ENCODE data around the gene MOB2.
A peak's percentile ranks its signal among the peaks of the same experiment; 100 is the strongest.

The MOB2 gene

DNA sequence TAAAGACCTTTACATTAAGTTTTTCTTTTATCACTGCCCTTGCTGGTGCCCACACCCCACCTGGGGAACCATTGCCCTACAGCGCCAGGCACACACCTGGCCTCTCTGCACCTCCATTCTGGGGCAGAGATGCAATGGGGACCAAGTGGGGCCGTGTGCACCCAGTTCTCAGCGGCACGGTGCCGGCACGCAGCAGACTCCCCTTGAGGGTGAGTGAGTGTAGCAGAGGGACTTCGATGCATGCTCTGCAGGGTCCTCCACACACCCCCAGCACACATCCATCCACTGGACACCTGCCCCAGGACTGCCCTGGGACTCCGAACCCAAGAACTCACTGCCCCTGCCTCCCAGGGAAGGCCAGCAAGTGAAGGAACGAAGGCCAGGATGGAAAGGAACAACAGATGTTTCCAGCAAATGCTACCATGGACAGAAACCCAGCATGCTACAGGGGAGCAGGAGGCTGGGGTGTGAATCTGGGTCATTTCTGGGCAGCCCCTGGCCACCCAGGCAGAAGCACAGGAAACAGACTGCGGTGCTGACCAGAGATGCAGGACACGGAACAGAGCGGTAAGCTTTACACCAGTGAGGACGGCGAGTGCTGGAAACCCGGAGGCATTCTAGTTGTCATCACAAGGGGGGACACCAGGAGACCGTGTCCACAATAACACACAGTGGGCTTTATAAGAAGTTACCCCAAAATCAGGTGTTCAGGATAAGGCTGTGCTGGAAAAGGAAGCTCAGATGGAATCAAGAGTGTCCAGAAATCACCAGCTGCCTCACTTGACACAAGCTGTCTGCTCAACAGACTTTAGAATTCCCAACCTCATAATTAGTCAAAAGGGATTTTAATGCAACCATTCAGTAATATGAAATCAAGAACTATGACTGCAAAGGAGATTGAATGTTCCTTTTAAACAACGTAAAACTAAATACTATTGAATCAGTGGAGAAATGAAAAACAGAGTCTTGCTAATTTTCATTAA lies 32.7 kb upstream of the MOB2 start:
- no peak for DNase-seq (ENCODE audit: low spot score)
- in situ Hi-C loops (cut with MboI; ENCODE audit: low pct_unique_long_range_greater_than_20kb, low sequenced_read_pairs, unreplicated experiment), result no loop called here
- TF ChIP-seq, protein P1, sequence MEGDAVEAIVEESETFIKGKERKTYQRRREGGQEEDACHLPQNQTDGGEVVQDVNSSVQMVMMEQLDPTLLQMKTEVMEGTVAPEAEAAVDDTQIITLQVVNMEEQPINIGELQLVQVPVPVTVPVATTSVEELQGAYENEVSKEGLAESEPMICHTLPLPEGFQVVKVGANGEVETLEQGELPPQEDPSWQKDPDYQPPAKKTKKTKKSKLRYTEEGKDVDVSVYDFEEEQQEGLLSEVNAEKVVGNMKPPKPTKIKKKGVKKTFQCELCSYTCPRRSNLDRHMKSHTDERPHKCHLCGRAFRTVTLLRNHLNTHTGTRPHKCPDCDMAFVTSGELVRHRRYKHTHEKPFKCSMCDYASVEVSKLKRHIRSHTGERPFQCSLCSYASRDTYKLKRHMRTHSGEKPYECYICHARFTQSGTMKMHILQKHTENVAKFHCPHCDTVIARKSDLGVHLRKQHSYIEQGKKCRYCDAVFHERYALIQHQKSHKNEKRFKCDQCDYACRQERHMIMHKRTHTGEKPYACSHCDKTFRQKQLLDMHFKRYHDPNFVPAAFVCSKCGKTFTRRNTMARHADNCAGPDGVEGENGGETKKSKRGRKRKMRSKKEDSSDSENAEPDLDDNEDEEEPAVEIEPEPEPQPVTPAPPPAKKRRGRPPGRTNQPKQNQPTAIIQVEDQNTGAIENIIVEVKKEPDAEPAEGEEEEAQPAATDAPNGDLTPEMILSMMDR (IDR thresholded peaks at IDR 0.05; ENCODE audit: extremely low read depth, insufficient read depth, missing control alignments), result no peak

DNA sequence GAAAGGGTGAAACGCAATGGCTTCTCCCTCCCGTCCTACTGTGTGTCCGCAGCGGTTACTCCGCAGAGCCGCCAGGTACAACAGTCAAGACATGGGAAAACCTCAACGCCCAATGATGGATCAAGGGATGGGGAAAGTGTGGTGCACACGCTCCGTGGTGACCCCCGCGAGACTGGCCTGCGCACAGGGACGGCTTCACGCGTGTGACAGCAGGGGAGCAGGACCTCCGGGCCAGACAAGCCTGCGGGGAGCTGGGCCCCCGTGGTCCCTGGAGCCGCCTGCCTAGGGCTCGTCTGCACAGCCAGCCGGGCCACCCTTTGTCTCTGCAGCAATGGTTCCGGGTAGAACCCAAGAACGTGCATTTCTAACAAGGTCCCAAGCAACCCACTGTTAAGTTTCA lies 31.7 kb upstream of the MOB2 start:
- DNase-seq (ENCODE audit: low spot score), result no peak
- TF ChIP-seq, protein P1 (IDR thresholded peaks at IDR 0.05; ENCODE audit: extremely low read depth, insufficient read depth, missing control alignments), result no peak
- in situ Hi-C loops (cut with MboI; ENCODE audit: low pct_unique_long_range_greater_than_20kb, low sequenced_read_pairs, unreplicated experiment), result no loop called here

GRCh38 chr11:1517117-1518005 lies 30.8 kb upstream of the MOB2 start:
- in situ Hi-C loops (cut with MboI; ENCODE audit: low pct_unique_long_range_greater_than_20kb, low sequenced_read_pairs, unreplicated experiment), result no loop called here
- TF ChIP-seq, protein P1 (IDR thresholded peaks at IDR 0.05; ENCODE audit: extremely low read depth, insufficient read depth, missing control alignments), result no peak
- DNase-seq (ENCODE audit: low spot score), result no peak

GRCh38 chr11:1516273-1517067 lies 29.9 kb upstream of the MOB2 start:
- TF ChIP-seq, protein P1 (IDR thresholded peaks at IDR 0.05; ENCODE audit: extremely low read depth, insufficient read depth, missing control alignments), result no peak
- no peak for DNase-seq (ENCODE audit: low spot score)
- in situ Hi-C loops (cut with MboI; ENCODE audit: low pct_unique_long_range_greater_than_20kb, low sequenced_read_pairs, unreplicated experiment), result no loop called here

- DNase-seq (ENCODE audit: low spot score), result peak; percentile 92
- TF ChIP-seq, protein P1 (IDR thresholded peaks at IDR 0.05; ENCODE audit: extremely low read depth, insufficient read depth, missing control alignments), result peak; percentile 94
- in situ Hi-C loops (cut with MboI; ENCODE audit: low pct_unique_long_range_greater_than_20kb, low sequenced_read_pairs, unreplicated experiment), result no loop called here
These were observed 28.8 kb upstream of the MOB2 start for GRCh38 chr11:1515082-1516060.

Data from GM13977 (cell line).